K562 (cell line): Measurements from ENCODE around the gene ARHGAP9. TPM values are rescaled to one million over a fixed set of nuclear protein-coding genes. Genes with fewer than 3 reads are reported as not detected.

Experiments
- ATAC-seq: fragments of 200-7000 bp; cut with Tn5 transposase; 3 replicates; pipeline ENCODE4 v1.9.1; 2020; ENCODE audit warnings: moderate library complexity
- BruUV-seq: library from RNA; stranded (reverse); fragments of 400-500 nt; replicated peaks from 2 replicates; lab custom pipeline; 2021; lab: Mats Ljungman, UMichigan
- CTCF ChIA-PET: fragments of 300-600 bp; formaldehyde crosslinking; extraction: SDS; loops from one replicate; lab custom pipeline; 2021; ENCODE audit warnings: low intra/inter-chr PET ratio; lab: Yijun Ruan, JAX
- POLR2A ChIA-PET: fragments of 300-600, 350-650 bp; sonication (Branson Sonifier 250); formaldehyde crosslinking; extraction: SDS; loops from one replicate; lab custom pipeline; 2021; ENCODE audit warnings: antibody characterized with exemption, inconsistent platforms; lab: Yijun Ruan, JAX
- DNase-seq, 4 experiments: peaks; one replicate each; pipeline versions ENCODE4 v3.0.0 to v3.0.0-alpha.2; 2011 to 2018; ENCODE audit warnings: low spot score in 3 of 4, mixed read lengths in 3 of 4; ENCODE audit errors: extremely low read depth in 1 of 4
- FAIRE-seq: peaks from 2 replicates; lab custom pipeline; 2011; peaks lifted over from hg19 to GRCh38; lab: Jason Lieb, UNC
- H2AFZ ChIP-seq: 2 replicates; pipeline ENCODE4 v1.6.0; 2011; ENCODE audit warnings: low read depth, low read length, control low read depth, inconsistent platforms
- H3K27ac ChIP-seq: fragments of 200-600 bp; 3 replicates; pipeline ENCODE4 v1.8.0; 2011; ENCODE audit warnings: low read depth, mild to moderate bottlenecking, control low read depth, inconsistent platforms, low read length, moderate library complexity, mixed read lengths; ENCODE audit errors: extremely low read depth
- H3K27me3 ChIP-seq, 2 experiments: fragments of 300-600 bp in 1 of 2; 2 replicates in 1 of 2; 3 replicates in 1 of 2; pipeline versions ENCODE4 v1.6.0 to v1.8.0; 2011; ENCODE audit warnings: inconsistent platforms in 2 of 2, low read length in 2 of 2, mild to moderate bottlenecking in 1 of 2, mixed read lengths in 1 of 2, moderate library complexity in 1 of 2; ENCODE audit not compliant: control insufficient read depth in 2 of 2, insufficient read depth in 2 of 2
- H3K36me3 ChIP-seq: fragments of 300-600 bp; 3 replicates; pipeline ENCODE4 v1.8.0; 2011; ENCODE audit warnings: mild to moderate bottlenecking, low read length, inconsistent platforms; ENCODE audit not compliant: control insufficient read depth, insufficient read depth
- H3K4me1 ChIP-seq, 2 experiments: fragments of 200-600 bp in 1 of 2; replicated peaks in 1 of 2; 2 replicates in 1 of 2; 3 replicates in 1 of 2; pipeline versions ENCODE4 v1.5.1 to v1.8.0; 2011; ENCODE audit warnings: inconsistent platforms in 2 of 2, low read length in 2 of 2, mild to moderate bottlenecking in 1 of 2, mixed read lengths in 1 of 2, moderate library complexity in 1 of 2; ENCODE audit not compliant: control insufficient read depth in 2 of 2, insufficient read depth in 2 of 2
- H3K4me2 ChIP-seq: 2 replicates; pipeline ENCODE4 v1.6.1; 2011; ENCODE audit warnings: low read length, control low read depth, inconsistent platforms, mixed read lengths; ENCODE audit not compliant: insufficient read depth
- H3K4me3 ChIP-seq: fragments of 200-600 bp; sonication (generic), shearing (Covaris generic); 2 replicates; pipeline ENCODE4 v1.5.1; 2016; ENCODE audit warnings: control low read depth, inconsistent platforms
- H3K79me2 ChIP-seq: fragments of 200-600 bp; 3 replicates; pipeline ENCODE4 v1.8.0; 2011; ENCODE audit warnings: low read length, inconsistent platforms; ENCODE audit not compliant: control insufficient read depth, insufficient read depth
- H3K9ac ChIP-seq, 2 experiments: 2 replicates each; pipeline versions ENCODE4 v1.6.0 to v1.6.1; 2011; ENCODE audit warnings: low read depth in 2 of 2, low read length in 2 of 2, control low read depth in 1 of 2, inconsistent platforms in 1 of 2, mild to moderate bottlenecking in 1 of 2, mixed read lengths in 1 of 2; ENCODE audit not compliant: insufficient read depth in 1 of 2
- H3K9me1 ChIP-seq: one replicate; pipeline ENCODE4 v1.6.0; 2011; ENCODE audit warnings: inconsistent platforms, mild to moderate bottlenecking, low read length, moderate library complexity; ENCODE audit not compliant: control insufficient read depth, insufficient read depth
- H3K9me3 ChIP-seq: replicated peaks from 2 replicates; pipeline ENCODE4 v1.5.1; 2011; ENCODE audit warnings: low read depth, low read length, inconsistent platforms; ENCODE audit not compliant: control insufficient read depth, insufficient read depth
- H4K20me1 ChIP-seq: replicated peaks from 2 replicates; pipeline ENCODE4 v1.6.1; 2011; ENCODE audit warnings: low read length, inconsistent platforms, mixed read lengths; ENCODE audit not compliant: control insufficient read depth, insufficient read depth
- ASH1L ChIP-seq: fragments of 450-650 bp; IDR thresholded peaks from 2 replicates; pipeline ENCODE4 v1.6.1; 2018; ENCODE audit warnings: borderline replicate concordance, mild to moderate bottlenecking, low read depth; ENCODE audit not compliant: partially characterized antibody
- ATF7 ChIP-seq: fragments of 450-650 bp; IDR thresholded peaks from 2 replicates; pipeline ENCODE4 v1.7.1; 2014; ENCODE audit warnings: mild to moderate bottlenecking, moderate library complexity
- MEF2A ChIP-seq: IDR thresholded peaks from 2 replicates; pipeline ENCODE4 v1.6.1; 2011; ENCODE audit warnings: low read depth, mild to moderate bottlenecking, low read length, moderate library complexity; ENCODE audit not compliant: control insufficient read depth
- NR4A1 ChIP-seq, 2 experiments: fragments of 250-450 bp in 1 of 2; fragments of 450-650 bp in 1 of 2; sonication (Bioruptor Pico) in 1 of 2; IDR thresholded peaks; 2 replicates each; pipeline versions ENCODE4 v1.4.0 to v1.6.1; 2016 to 2020; ENCODE audit warnings: mild to moderate bottlenecking in 2 of 2, missing compliant biosample characterization in 1 of 2, missing genetic modification characterization in 1 of 2, moderate library complexity in 1 of 2
- TCF3 ChIP-seq: sonication (generic); formaldehyde crosslinking; IDR thresholded peaks from 2 replicates; pipeline ENCODE4 v1.4.0; 2020; ENCODE audit warnings: mild to moderate bottlenecking, missing genetic modification reagents
- ZC3H11A ChIP-seq: IDR thresholded peaks from 2 replicates; pipeline ENCODE4 v1.6.1; 2012; ENCODE audit warnings: low read depth, low read length, improper control_type of control experiment
- WGBS: fragments of 100-300 bp; shearing (Covaris generic); methylation state at CpG from one replicate; pipeline ENCODE4 v1.1.6; 2016; ENCODE audit warnings: low coverage, mixed read lengths; ENCODE audit not compliant: insufficient coverage; ENCODE audit errors: missing lambda C conversion rate; 5-methylcytosine and 5-hydroxymethylcytosine counted together
- in situ Hi-C: fragments of 300-500 bp; cut with MboI; formaldehyde crosslinking; loops from 4 replicates; pipeline ENCODE4 v1.15.0; 2018; ENCODE audit warnings: inconsistent platforms, mixed read lengths
- intact Hi-C: fragments of 100-400 bp; cut with micrococcal nuclease; formaldehyde crosslinking; loops from 2 replicates; pipeline ENCODE4 v1.14.2; 2022
- polyA plus RNA-seq, 8 experiments: library from polyadenylated mRNA; depleted of rRNA in 4 of 8; stranded (reverse) in 5 of 8; unstranded in 3 of 8; fragments of >200 nt; fragmentation: Nextera tagmentation in 2 of 8; fragmentation: Illumina TruSeq in 1 of 8; extraction: Ambion mirVana in 2 of 8; extraction: Trizol in 1 of 8; gene quantifications; 2 replicates each; pipeline versions ENCODE4 v1.2.1 to v1.2.3, GENCODE V29; 2011 to 2014; ENCODE audit warnings: inconsistent platforms in 1 of 8, missing spikeins in 1 of 8
- total RNA-seq, 7 experiments: library from RNA; depleted of rRNA in 6 of 7; stranded (reverse); fragments of >200 nt in 6 of 7; fragmentation: Illumina TruSeq in 2 of 7; extraction: Trizol in 2 of 7; gene quantifications; 2 replicates each; pipeline versions ENCODE4 v1.2.1 to v1.2.3, GENCODE V29; 2011 to 2021; ENCODE audit warnings: low replicate concordance in 1 of 7

ARHGAP9 gene
- total and polyA plus RNA-seq, 9 of the 15 experiments (the other 6 are each of a cell fraction or from before 2014, with no cell fraction given): 1.5 to 10.2 (median 5.1) TPM

DNA sequence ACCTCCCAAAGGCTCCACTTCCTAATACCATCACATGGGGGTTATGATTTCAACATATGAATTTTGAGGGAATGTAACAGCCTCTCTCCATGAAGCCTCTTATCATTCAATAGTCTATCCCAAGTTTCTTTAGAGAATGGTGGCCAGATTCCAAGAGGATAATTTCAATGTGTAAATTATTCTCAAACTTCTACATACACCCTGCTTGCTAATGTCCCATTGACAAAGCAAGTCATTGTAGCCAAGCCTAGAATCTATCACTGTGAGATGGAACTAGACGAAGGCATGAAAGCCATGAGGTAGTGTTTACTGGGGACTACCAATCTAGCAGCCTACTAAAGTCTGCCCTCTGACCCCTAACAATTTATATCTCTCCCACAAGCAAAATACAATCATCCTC is 41.3 kb downstream of the ARHGAP9 start:
- Histone ChIP-seq H3K9me3 (0 out of 2 replicates have a peak, but pooled peaks cover 3% of the 10 kb centered on the region), H3K9ac (no peak overlapping the region), H3K4me1 (peaks cover 6 to 7% of the 10 kb centered on the region in 2 experiments; a peak in 3 of 5 replicates), H3K79me2 (no peaks in the 10 kb centered on the region), H3K27ac (no peak overlapping the region), H3K36me3 (no peaks in the 10 kb centered on the region), H3K4me3 (no peak overlapping the region), H3K4me2 (no peak overlapping the region), H3K27me3 (no peaks in the 10 kb centered on the region), H2AFZ (no peak overlapping the region), H4K20me1 (no peaks in the 10 kb centered on the region), H3K9me1 (no peaks in the 10 kb centered on the region)
- intact Hi-C loops (no loop called here), in situ Hi-C loops (no loop called here)
- ATAC-seq (no peak), DNase-seq (no peak), FAIRE-seq (no peak)
- no TSS peak for BruUV-seq
- no peak for TF ChIP-seq MEF2A
- TF ChIP-seq ASH1L: no peak
- TF ChIP-seq NR4A1 (CRISPR knock-in tag; IDR thresholded peaks at IDR 0.05): no peak
- TF ChIP-seq NR4A1 (tag; IDR thresholded peaks at IDR 0.05): no peak
- no peak for TF ChIP-seq ATF7
- TF ChIP-seq TCF3 (CRISPR knock-in tag): no peak
- no peak for TF ChIP-seq ZC3H11A
- WGBS: 25% methylated on average over 1 of the region's 1 CpG
- ChIA-PET POLR2A (interaction anchor here (0.6 to 1.0 kb wide), 3 partner anchors 8 to 16 kb away, joined by 3 to 4 read pairs (median 4); no protein-coding TSS in a partner anchor), CTCF (no interaction called here)
